Measurements from ENCODE around the gene FAM234B. TPM values are rescaled to one million over a fixed set of nuclear protein-coding genes. Genes with fewer than 3 reads are reported as not detected.

Gene FAM234B
- total and polyA plus RNA-seq, 2 of the 8 experiments (the other 6 are each of a cell fraction or from before 2014, with no cell fraction given), result 12.5 to 29.1 TPM

GRCh38 chr12:13008741-13009380 lies 35.3 kb upstream of the FAM234B start:
- POLR2A ChIA-PET (ENCODE audit: partially characterized antibody), result interaction anchor here (0.7 to 1.4 kb wide), 2 partner anchors 11 to 136 kb away, joined by 3 read pairs; no protein-coding TSS in a partner anchor
- H3K9ac ChIP-seq (replicated peaks in 1 of 4; ENCODE audit: extremely low read depth in 1 of 4, low read depth in 3 of 4, low read length in 3 of 4), result no peak overlapping the region
- DNase-seq (ENCODE audit: low read depth in 1 of 2, low spot score in 2 of 2) (no peak), FAIRE-seq (no peak)
- H3K4me2 ChIP-seq (ENCODE audit: insufficient read depth in 1 of 2, low read depth in 2 of 2, low read length in 2 of 2), result no peak overlapping the region
- H3K27me3 ChIP-seq (replicated peaks in 1 of 4; ENCODE audit: control insufficient read depth in 3 of 4, extremely low read depth in 1 of 4, insufficient read depth in 3 of 4, low read length in 3 of 4), result no peaks in the 10 kb centered on the region
- H3K23ac ChIP-seq (ENCODE audit: insufficient read length), result no peak overlapping the region
- no peak overlapping the region for H3K4ac ChIP-seq (replicated peaks; ENCODE audit: insufficient read length, low read depth, low read length)
- no peak overlapping the region for H2BK12ac ChIP-seq (ENCODE audit: low read depth, low read length)
- H3K79me2 ChIP-seq (ENCODE audit: control insufficient read depth in 1 of 2, insufficient read depth in 2 of 2, low read length in 2 of 2), result no peaks in the 10 kb centered on the region
- H4K8ac ChIP-seq (ENCODE audit: extremely low read depth, insufficient read depth, low read length), result no peak overlapping the region
- no peaks in the 10 kb centered on the region for H4K20me1 ChIP-seq (replicated peaks in 1 of 2; ENCODE audit: control insufficient read depth in 1 of 2, insufficient read depth in 2 of 2, low read length in 2 of 2)
- peaks cover 6 to 17% (median 12%) of the 10 kb centered on the region in 4 experiments for H3K4me1 ChIP-seq (replicated peaks in 1 of 4; ENCODE audit: control insufficient read depth in 3 of 4, insufficient read depth in 4 of 4, low read length in 3 of 4)
- H3K23me2 ChIP-seq (ENCODE audit: low read depth, low read length), result no peaks in the 10 kb centered on the region
- no peaks in the 10 kb centered on the region for H3K36me3 ChIP-seq (ENCODE audit: control insufficient read depth in 2 of 4, insufficient read depth in 4 of 4, low read length in 3 of 4)
- H2BK20ac ChIP-seq (ENCODE audit: low read length), result no peak overlapping the region
- no peak overlapping the region for H3K18ac ChIP-seq (ENCODE audit: extremely low read depth, low read length)
- CTCF ChIA-PET (ENCODE audit: partially characterized antibody), result interaction anchor here (1.0 to 2.9 kb wide), 3 partner anchors 10 to 26 kb away, joined by 3 to 9 read pairs (median 3); no protein-coding TSS in a partner anchor
- H2AFZ ChIP-seq (ENCODE audit: low read length), result no peak overlapping the region
- no peak overlapping the region for H2BK15ac ChIP-seq (ENCODE audit: low read length)
- TF ChIP-seq TAF1 (IDR thresholded peaks at IDR 0.05; ENCODE audit: low read depth, low read length), result no peak
- TF ChIP-seq HDAC6 (IDR thresholded peaks at IDR 0.05; ENCODE audit: low read depth, low read length), result no peak
- TF ChIP-seq SRF (IDR thresholded peaks at IDR 0.05; ENCODE audit: low read depth, low read length), result no peak
- no peak for TF ChIP-seq ASH2L (IDR thresholded peaks at IDR 0.05; ENCODE audit: low read length)
- TF ChIP-seq KDM5A (IDR thresholded peaks at IDR 0.05; ENCODE audit: low read length), result no peak
- TF ChIP-seq NRF1 (IDR thresholded peaks at IDR 0.05; ENCODE audit: low read depth, low read length), result no peak
- no peak for TF ChIP-seq RAD21 (IDR thresholded peaks at IDR 0.05 in 1 of 2, conservative IDR thresholded peaks at IDR 0.05 in 1 of 2; ENCODE audit: low read depth in 2 of 2, low read length in 2 of 2)
- no peak overlapping the region for H2AK5ac ChIP-seq (ENCODE audit: low read depth, low read length)
- H3K14ac ChIP-seq (ENCODE audit: insufficient read length), result no peak overlapping the region
- no peaks in the 10 kb centered on the region for H3K79me1 ChIP-seq (ENCODE audit: low read depth, low read length)
- 90% methylated on average over 5 of the region's 5 CpGs; no CpG with 5 or more reads in 1 of the 2 experiments for WGBS, 2 experiments (ENCODE audit: extremely low coverage in 1 of 2, insufficient coverage in 1 of 2, insufficient read length in 1 of 2, insufficient replicate concordance in 2 of 2, low coverage in 1 of 2, low lambda C conversion rate in 2 of 2, missing lambda C conversion rate in 1 of 2)
- no peak overlapping the region for H3K4me3 ChIP-seq (ENCODE audit: extremely low read depth in 1 of 4, insufficient read depth in 2 of 4, low read depth in 3 of 4, low read length in 4 of 4)
- H3K56ac ChIP-seq (replicated peaks; ENCODE audit: insufficient read length, low read depth, low read length), result no peak overlapping the region
- H2BK5ac ChIP-seq (ENCODE audit: low read depth, low read length), result no peak overlapping the region
- H4K5ac ChIP-seq (ENCODE audit: insufficient read length, low read depth, low read length), result no peak overlapping the region
- H2BK120ac ChIP-seq (replicated peaks; ENCODE audit: low read depth, low read length), result no peak overlapping the region
- H3K27ac ChIP-seq (ENCODE audit: low read depth, low read length), result no peak overlapping the region
- no peaks in the 10 kb centered on the region for H3K9me3 ChIP-seq (ENCODE audit: insufficient read depth in 2 of 2, low read depth in 1 of 2, low read length in 1 of 2)
- H4K91ac ChIP-seq (replicated peaks; ENCODE audit: insufficient read length, low read length), result no peak overlapping the region
